Right ventricle myocardium inferior (tissue), 1 donor: ENCODE data around the gene SEL1L. TPM values are rescaled to one million over a fixed set of nuclear protein-coding genes. Genes with fewer than 3 reads are reported as not detected.

Experiments used
- ATAC-seq: fragments of 200-7000 bp; cut with Tn5 transposase; one replicate; pipeline ENCODE4 v1.9.1; 2020; ENCODE audit warnings: mild to moderate bottlenecking, moderate library complexity
- DNase-seq: peaks from one replicate; pipeline ENCODE4 v3.0.0; 2021; ENCODE audit errors: missing footprints
- intact Hi-C: fragments of 100-400 bp; cut with DNase I; formaldehyde crosslinking; loops from one replicate; pipeline ENCODE4 v1.11.0; 2022
- total RNA-seq: library from RNA; stranded (reverse); fragmentation: NEBNext Ultra II Directional; extraction: Animal tissue kit (Norgen Biotek cat#: 25700); gene quantifications from one replicate; pipeline ENCODE4 v1.2.1, GENCODE V29; 2021
- donor health status: DM: no; HTN: yes; CAD: no; lungs with severe emphysema.

The SEL1L gene
- total RNA-seq, 1 donor from 2014 or later: 54.9 TPM

- intact Hi-C loops: no loop called here
- no peak for ATAC-seq
- DNase-seq: no peak
Observed at GRCh38 chr14:81455390-81455789, 78.3 kb downstream of the SEL1L start.

- DNase-seq: no peak
- intact Hi-C loops: no loop called here
- ATAC-seq: no peak
Observed at GRCh38 chr14:81454572-81455218, 79.0 kb downstream of the SEL1L start.

GRCh38 chr14:81453166-81453766, 80.4 kb downstream of the SEL1L start:
- ATAC-seq (no peak), DNase-seq (no peak)
- intact Hi-C loops: loop anchor here (1.0 kb wide), 1 partner anchor 184 kb away; no protein-coding TSS in a partner anchor

- DNase-seq (no peak), ATAC-seq (no peak)
- intact Hi-C loops: loop anchor here (1.0 kb wide), 1 partner anchor 183 kb away; no protein-coding TSS in a partner anchor
Observed at GRCh38 chr14:81452341-81453133, 81.1 kb downstream of the SEL1L start.

GRCh38 chr14:81450976-81451375, 82.7 kb downstream of the SEL1L start:
- intact Hi-C loops: no loop called here
- no peak for ATAC-seq
- DNase-seq: no peak

- DNase-seq (peak; percentile 76), ATAC-seq (peak; percentile 85)
- intact Hi-C loops: no loop called here
Observed at GRCh38 chr14:81450100-81450531, 83.5 kb downstream of the SEL1L start.

- intact Hi-C loops: no loop called here
- no peak for ATAC-seq
- DNase-seq: no peak
Observed at GRCh38 chr14:81449576-81449975, 84.1 kb downstream of the SEL1L start.

GRCh38 chr14:81449114-81449513, 84.5 kb downstream of the SEL1L start:
- ATAC-seq (peak; percentile 81), DNase-seq (no peak)
- intact Hi-C loops: no loop called here

GRCh38 chr14:81447021-81447764, 86.5 kb downstream of the SEL1L start:
- ATAC-seq (no peak), DNase-seq (no peak)
- intact Hi-C loops: no loop called here

GRCh38 chr14:81446279-81447007, 87.2 kb downstream of the SEL1L start:
- DNase-seq (no peak), ATAC-seq (no peak)
- intact Hi-C loops: no loop called here

- ATAC-seq: no peak
- no peak for DNase-seq
- intact Hi-C loops: no loop called here
Observed at GRCh38 chr14:81441626-81442134, 92.0 kb downstream of the SEL1L start.

GRCh38 chr14:81440041-81440440, 93.6 kb downstream of the SEL1L start:
- ATAC-seq (no peak), DNase-seq (no peak)
- intact Hi-C loops: no loop called here

- DNase-seq: no peak
- intact Hi-C loops: no loop called here
- no peak for ATAC-seq
Observed at GRCh38 chr14:81437244-81437643, 96.4 kb downstream of the SEL1L start.

- peak; percentile 88 for DNase-seq
- ATAC-seq: peak; percentile 97
- intact Hi-C loops: no loop called here
Observed at GRCh38 chr14:81436296-81437138, 97.1 kb downstream of the SEL1L start.

GRCh38 chr14:81435391-81436295, 98.0 kb downstream of the SEL1L start:
- DNase-seq: no peak
- intact Hi-C loops: no loop called here
- ATAC-seq: peak; percentile 71

GRCh38 chr14:81435048-81435390, 98.6 kb downstream of the SEL1L start:
- intact Hi-C loops: no loop called here
- no peak for ATAC-seq

GRCh38 chr14:81434230-81434629, 99.4 kb downstream of the SEL1L start:
- ATAC-seq (no peak), DNase-seq (no peak)
- intact Hi-C loops: no loop called here

More at GRCh38 chr14:81435048-81435390, 98.6 kb downstream of the SEL1L start:
- DNase-seq: no peak
